PC-9 (cell line): ENCODE measurements around the gene STK38L. TPM values are rescaled to one million over a fixed set of nuclear protein-coding genes. Genes with fewer than 3 reads are reported as not detected.

Experiments used
- BruUV-seq: library from RNA; stranded (reverse); fragments of 400-500 nt; replicated peaks from 2 replicates; lab custom pipeline; 2021; lab: Mats Ljungman, UMichigan
- CTCF ChIA-PET: fragments of 300-600 bp; sonication (Branson Sonifier 250); formaldehyde crosslinking; loops from one replicate; lab custom pipeline; 2022; ENCODE audit warnings: antibody characterized with exemption; lab: Charles Lee
- POLR2A ChIA-PET: fragments of 300-600 bp; sonication (Branson Sonifier 250); formaldehyde crosslinking; loops from one replicate; lab custom pipeline; 2022; ENCODE audit warnings: antibody characterized with exemption; ENCODE audit not compliant: unreplicated experiment; lab: Charles Lee
- DNase-seq, 2 experiments: peaks; one replicate each; pipeline versions ENCODE4 v3.0.0 to v3.0.0-alpha.2; 2015 to 2022; ENCODE audit warnings: mixed read lengths in 1 of 2
- H2AFZ ChIP-seq: fragments of 200-600 bp; sonication (generic); 2 replicates; pipeline ENCODE4 v1.8.1; 2017; ENCODE audit warnings: antibody characterized with exemption
- H3F3A ChIP-seq: fragments of 200-600 bp; sonication (generic); 2 replicates; pipeline ENCODE4 v1.8.1; 2017; ENCODE audit warnings: antibody characterized with exemption, mild to moderate bottlenecking, low read depth; ENCODE audit not compliant: insufficient read depth
- H3K27ac ChIP-seq: fragments of 200-600 bp; sonication (generic); 2 replicates; pipeline ENCODE4 v1.6.1; 2016; ENCODE audit warnings: mixed run types
- H3K27me3 ChIP-seq: fragments of 200-600 bp; sonication (generic); 2 replicates; pipeline ENCODE4 v1.6.1; 2016; ENCODE audit warnings: low read depth, mixed run types; ENCODE audit not compliant: insufficient read depth
- H3K36me3 ChIP-seq: fragments of 200-600 bp; sonication (generic); 2 replicates; pipeline ENCODE4 v1.6.1; 2016; ENCODE audit warnings: low read depth, mixed run types
- H3K4me1 ChIP-seq: fragments of 200-600 bp; sonication (generic); replicated peaks from 2 replicates; pipeline ENCODE4 v1.6.1; 2016; ENCODE audit warnings: mixed run types; ENCODE audit not compliant: insufficient read depth
- H3K4me2 ChIP-seq: fragments of 200-600 bp; sonication (generic); 2 replicates; pipeline ENCODE4 v1.6.1; 2017; ENCODE audit warnings: mixed run types
- H3K4me3 ChIP-seq: fragments of 200-600 bp; sonication (generic); 2 replicates; pipeline ENCODE4 v1.6.1; 2016; ENCODE audit warnings: mixed run types
- H3K79me2 ChIP-seq: fragments of 200-600 bp; sonication (generic); 2 replicates; pipeline ENCODE4 v1.6.1; 2017; ENCODE audit warnings: low read depth, mixed run types
- H3K9me2 ChIP-seq: fragments of 200-600 bp; sonication (generic); 2 replicates; pipeline ENCODE4 v1.8.1; 2017; ENCODE audit warnings: mild to moderate bottlenecking; ENCODE audit not compliant: insufficient read depth
- H3K9me3 ChIP-seq: fragments of 200-600 bp; sonication (generic); 2 replicates; pipeline ENCODE4 v1.8.1; 2016; ENCODE audit warnings: low read depth; ENCODE audit not compliant: insufficient read depth
- H4K20me1 ChIP-seq: fragments of 200-600 bp; sonication (generic); 2 replicates; pipeline ENCODE4 v1.8.1; 2017; ENCODE audit not compliant: insufficient read depth
- EZH2 ChIP-seq: fragments of 200-600 bp; sonication (generic); IDR thresholded peaks from 2 replicates; pipeline ENCODE4 v1.8.0; 2017; ENCODE audit warnings: antibody characterized with exemption, low read depth
- intact Hi-C: fragments of 100-400 bp; cut with micrococcal nuclease; formaldehyde crosslinking; loops from one replicate; pipeline ENCODE4 v1.10.0; 2022; ENCODE audit not compliant: unreplicated experiment
- total RNA-seq: library from RNA; stranded (reverse); gene quantifications from 2 replicates; pipeline ENCODE4 v1.2.3, GENCODE V29; 2021
- TF ChIP-seq, protein P1 (sequence below): fragments of 200-600 bp; sonication (generic); conservative IDR thresholded peaks from 2 replicates; pipeline ENCODE4 v1.6.1; 2017; ENCODE audit warnings: mixed run types, antibody characterized with exemption, mild to moderate bottlenecking, moderate library complexity

Gene STK38L
- total RNA-seq, 1 experiment from 2014 or later = 34.7 TPM

GRCh38 chr12:27255806-27256205, 11.7 kb downstream of the STK38L start:
- Histone ChIP-seq H3K4me1 (no peaks in the 10 kb centered on the region), H3K79me2 (0 out of 2 replicates have a peak, but pooled peaks cover 8% of the 10 kb centered on the region), H4K20me1 (no peaks in the 10 kb centered on the region), H3K9me2 (no peaks in the 10 kb centered on the region), H3K4me2 (no peak overlapping the region), H3K9me3 (no peaks in the 10 kb centered on the region), H3K27me3 (no peaks in the 10 kb centered on the region), H3K4me3 (no peak overlapping the region), H3F3A (no peaks in the 10 kb centered on the region), H3K27ac (no peak overlapping the region), H2AFZ (no peak overlapping the region), H3K36me3 (no peaks in the 10 kb centered on the region)
- no TSS peak for BruUV-seq
- CTCF ChIA-PET = no interaction called here
- POLR2A ChIA-PET = no interaction called here
- DNase-seq = no peak
- TF ChIP-seq, protein P1, sequence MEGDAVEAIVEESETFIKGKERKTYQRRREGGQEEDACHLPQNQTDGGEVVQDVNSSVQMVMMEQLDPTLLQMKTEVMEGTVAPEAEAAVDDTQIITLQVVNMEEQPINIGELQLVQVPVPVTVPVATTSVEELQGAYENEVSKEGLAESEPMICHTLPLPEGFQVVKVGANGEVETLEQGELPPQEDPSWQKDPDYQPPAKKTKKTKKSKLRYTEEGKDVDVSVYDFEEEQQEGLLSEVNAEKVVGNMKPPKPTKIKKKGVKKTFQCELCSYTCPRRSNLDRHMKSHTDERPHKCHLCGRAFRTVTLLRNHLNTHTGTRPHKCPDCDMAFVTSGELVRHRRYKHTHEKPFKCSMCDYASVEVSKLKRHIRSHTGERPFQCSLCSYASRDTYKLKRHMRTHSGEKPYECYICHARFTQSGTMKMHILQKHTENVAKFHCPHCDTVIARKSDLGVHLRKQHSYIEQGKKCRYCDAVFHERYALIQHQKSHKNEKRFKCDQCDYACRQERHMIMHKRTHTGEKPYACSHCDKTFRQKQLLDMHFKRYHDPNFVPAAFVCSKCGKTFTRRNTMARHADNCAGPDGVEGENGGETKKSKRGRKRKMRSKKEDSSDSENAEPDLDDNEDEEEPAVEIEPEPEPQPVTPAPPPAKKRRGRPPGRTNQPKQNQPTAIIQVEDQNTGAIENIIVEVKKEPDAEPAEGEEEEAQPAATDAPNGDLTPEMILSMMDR = no peak
- TF ChIP-seq EZH2 = no peak
- intact Hi-C loops = no loop called here

DNA sequence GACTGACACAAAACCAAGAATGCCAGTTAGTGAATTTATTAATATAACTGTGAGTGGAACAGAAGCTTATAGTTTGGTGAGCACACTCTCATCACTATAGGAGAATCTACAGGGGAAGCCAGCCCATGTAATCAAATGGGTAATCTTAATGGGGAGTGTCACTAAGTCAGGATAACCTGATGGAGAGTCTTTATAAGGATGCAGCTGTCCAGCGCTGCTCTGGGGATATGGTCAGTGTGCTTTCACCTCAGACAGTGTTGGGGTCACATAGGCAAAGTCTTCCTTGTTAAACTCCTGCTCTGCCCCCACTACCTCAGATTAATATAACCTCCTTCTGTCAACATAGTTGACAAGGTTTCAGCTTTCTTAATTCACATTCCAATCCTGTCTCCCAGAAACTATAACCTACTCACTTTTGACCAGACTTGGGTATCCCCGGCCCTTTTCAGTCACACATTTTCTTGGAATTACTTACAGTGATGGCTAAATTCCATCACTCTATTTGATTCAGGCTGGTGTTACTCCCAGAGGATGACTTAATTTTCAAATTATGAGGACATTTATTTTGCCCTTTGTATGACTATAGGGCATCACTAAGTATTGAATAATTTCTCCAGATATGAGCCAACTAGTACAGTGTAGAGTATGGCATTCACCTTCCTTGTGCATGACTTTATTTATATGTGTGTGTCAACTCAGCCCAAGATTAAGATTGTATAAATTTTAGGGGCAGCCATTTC, 13.2 kb downstream of the STK38L start:
- no peak overlapping the region for H2AFZ ChIP-seq
- no peaks in the 10 kb centered on the region for H3K9me2 ChIP-seq
- no peaks in the 10 kb centered on the region for H3F3A ChIP-seq
- TF ChIP-seq, protein P1 = no peak
- no peak for TF ChIP-seq EZH2
- H3K4me1 ChIP-seq = no peaks in the 10 kb centered on the region
- H3K4me3 ChIP-seq = no peak overlapping the region
- no peak overlapping the region for H3K4me2 ChIP-seq
- H3K9me3 ChIP-seq = no peaks in the 10 kb centered on the region
- no peaks in the 10 kb centered on the region for H4K20me1 ChIP-seq
- POLR2A ChIA-PET = no interaction called here
- BruUV-seq = no TSS peak
- no peak overlapping the region for H3K27ac ChIP-seq
- no peak for DNase-seq
- H3K27me3 ChIP-seq = no peaks in the 10 kb centered on the region
- H3K36me3 ChIP-seq = no peaks in the 10 kb centered on the region
- intact Hi-C loops = no loop called here
- CTCF ChIA-PET = no interaction called here
- H3K79me2 ChIP-seq = peaks cover 12% of the 10 kb centered on the region; the same call in 1 of the 2 replicates

GRCh38 chr12:27260746-27261145, 16.7 kb downstream of the STK38L start:
- peaks cover 17% of the 10 kb centered on the region; the same call in 1 of the 2 replicates for H3K79me2 ChIP-seq
- no peaks in the 10 kb centered on the region for H3K27me3 ChIP-seq
- ChIA-PET CTCF (no interaction called here), POLR2A (interaction anchor here (0.5 kb wide), 1 partner anchor 1176 kb away, joined by 3 read pairs; no protein-coding TSS in a partner anchor)
- H3K36me3 ChIP-seq = no peaks in the 10 kb centered on the region
- DNase-seq = no peak
- H3F3A ChIP-seq = 0 out of 2 replicates have a peak, but pooled peaks cover 3% of the 10 kb centered on the region
- H3K9me2 ChIP-seq = no peaks in the 10 kb centered on the region
- intact Hi-C loops = no loop called here
- H3K9me3 ChIP-seq = no peaks in the 10 kb centered on the region
- H3K4me1 ChIP-seq = no peaks in the 10 kb centered on the region
- H3K4me3 ChIP-seq = no peak overlapping the region
- no peaks in the 10 kb centered on the region for H4K20me1 ChIP-seq
- BruUV-seq = no TSS peak
- no peak for TF ChIP-seq EZH2
- TF ChIP-seq, protein P1 = no peak
- H3K4me2 ChIP-seq = no peak overlapping the region
- H3K27ac ChIP-seq = no peak overlapping the region
- H2AFZ ChIP-seq = no peak overlapping the region
